ENCODE results near the gene SPDYE1. TPM values are rescaled to one million over a fixed set of nuclear protein-coding genes. Genes with fewer than 3 reads are reported as not detected.

SPDYE1 gene
- total RNA-seq, 1 experiment from 2014 or later: not detected

DNA sequence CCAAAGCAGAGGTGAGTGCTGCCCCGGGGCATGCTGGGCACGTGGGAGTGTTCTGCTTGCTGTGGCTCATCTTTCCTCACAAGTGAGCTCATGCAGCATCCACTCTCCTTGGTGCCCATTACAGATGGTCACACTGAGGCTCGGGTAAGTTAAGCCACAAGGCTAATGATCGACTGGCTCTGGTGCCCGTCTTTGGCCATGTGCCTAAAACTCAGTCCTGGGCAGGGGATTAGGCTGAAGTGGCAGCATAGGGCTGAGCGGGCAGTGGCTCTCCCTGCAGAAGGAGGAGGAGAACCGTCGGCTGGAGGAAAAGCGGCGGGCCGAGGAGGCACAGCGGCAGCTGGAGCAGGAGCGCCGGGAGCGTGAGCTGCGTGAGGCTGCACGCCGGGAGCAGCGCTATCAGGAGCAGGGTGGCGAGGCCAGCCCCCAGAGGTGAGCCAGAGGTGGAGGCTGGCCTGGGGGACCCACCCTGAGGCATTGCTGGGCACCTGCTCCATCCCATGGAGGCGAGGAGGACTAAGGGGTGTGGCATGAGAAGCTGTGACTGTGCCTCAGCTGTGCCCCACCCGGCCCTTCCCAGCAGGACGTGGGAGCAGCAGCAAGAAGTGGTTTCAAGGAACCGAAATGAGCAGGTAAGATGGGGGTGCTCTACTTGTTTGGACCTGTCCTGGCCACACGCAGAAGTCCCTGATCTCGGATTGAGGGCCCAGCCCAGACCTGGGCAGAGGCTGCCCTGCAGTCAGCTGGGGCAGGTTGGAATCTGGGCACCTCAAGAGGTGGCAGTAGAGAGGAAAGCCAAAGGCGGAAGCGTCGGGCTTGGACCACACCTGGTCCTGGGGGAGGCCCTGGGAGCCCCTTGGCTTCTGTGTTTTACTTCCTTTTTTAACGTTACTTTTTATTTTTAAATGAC lies 60.4 kb downstream of the SPDYE1 start:
- TF ChIP-seq, protein P1, sequence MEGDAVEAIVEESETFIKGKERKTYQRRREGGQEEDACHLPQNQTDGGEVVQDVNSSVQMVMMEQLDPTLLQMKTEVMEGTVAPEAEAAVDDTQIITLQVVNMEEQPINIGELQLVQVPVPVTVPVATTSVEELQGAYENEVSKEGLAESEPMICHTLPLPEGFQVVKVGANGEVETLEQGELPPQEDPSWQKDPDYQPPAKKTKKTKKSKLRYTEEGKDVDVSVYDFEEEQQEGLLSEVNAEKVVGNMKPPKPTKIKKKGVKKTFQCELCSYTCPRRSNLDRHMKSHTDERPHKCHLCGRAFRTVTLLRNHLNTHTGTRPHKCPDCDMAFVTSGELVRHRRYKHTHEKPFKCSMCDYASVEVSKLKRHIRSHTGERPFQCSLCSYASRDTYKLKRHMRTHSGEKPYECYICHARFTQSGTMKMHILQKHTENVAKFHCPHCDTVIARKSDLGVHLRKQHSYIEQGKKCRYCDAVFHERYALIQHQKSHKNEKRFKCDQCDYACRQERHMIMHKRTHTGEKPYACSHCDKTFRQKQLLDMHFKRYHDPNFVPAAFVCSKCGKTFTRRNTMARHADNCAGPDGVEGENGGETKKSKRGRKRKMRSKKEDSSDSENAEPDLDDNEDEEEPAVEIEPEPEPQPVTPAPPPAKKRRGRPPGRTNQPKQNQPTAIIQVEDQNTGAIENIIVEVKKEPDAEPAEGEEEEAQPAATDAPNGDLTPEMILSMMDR (conservative IDR thresholded peaks at IDR 0.05; ENCODE audit: low read depth, low read length): no peak
- TF ChIP-seq EZH2 (IDR thresholded peaks at IDR 0.05; ENCODE audit: borderline replicate concordance, low read depth, low read length, poor library complexity, severe bottlenecking): no peak
- H3K9me3 ChIP-seq (ENCODE audit: low read depth, low read length, poor library complexity, severe bottlenecking): no peaks in the 10 kb centered on the region
- POLR2A ChIA-PET (ENCODE audit: low non-redundant PET): no interaction called here
- DNase-seq (ENCODE audit: low spot score): no peak
- H3K27me3 ChIP-seq (replicated peaks; ENCODE audit: insufficient read depth, low read depth, low read length, poor library complexity): no peaks in the 10 kb centered on the region
- peaks cover 57% of the 10 kb centered on the region for H3K36me3 ChIP-seq (ENCODE audit: insufficient read depth, low read length, poor library complexity, severe bottlenecking)
- BruUV-seq (replicated peaks): no TSS peak
- H3K27ac ChIP-seq (ENCODE audit: low read depth, low read length, poor library complexity, severe bottlenecking): no peak overlapping the region
- H3K4me1 ChIP-seq (ENCODE audit: insufficient read depth, low read length, poor library complexity, severe bottlenecking): no peaks in the 10 kb centered on the region
- intact Hi-C loops (cut with micrococcal nuclease; ENCODE audit: unreplicated experiment): no loop called here
- H3K4me3 ChIP-seq (ENCODE audit: low read depth, low read length, poor library complexity, severe bottlenecking): no peak overlapping the region
- CTCF ChIA-PET: no interaction called here

DNA sequence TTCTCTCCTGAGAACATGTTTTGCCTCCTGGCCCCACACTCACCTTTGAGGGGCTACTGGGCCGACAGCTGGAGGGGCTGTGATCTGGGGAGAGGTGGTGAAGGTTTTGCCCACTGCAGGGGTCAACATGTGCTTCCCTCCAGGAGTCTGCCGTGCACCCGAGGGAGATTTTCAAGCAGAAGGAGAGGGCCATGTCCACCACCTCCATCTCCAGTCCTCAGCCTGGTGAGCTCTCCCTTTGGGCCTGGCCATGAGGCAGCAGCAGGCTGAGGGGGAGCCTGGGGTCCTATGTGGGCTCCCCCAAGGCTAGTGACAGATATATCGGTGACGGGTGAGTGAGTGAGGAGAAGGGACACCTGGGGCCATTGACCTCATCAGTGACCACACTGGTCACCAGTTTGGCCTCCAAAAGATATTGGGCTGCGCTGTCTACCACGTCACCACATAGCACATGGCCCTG lies 61.1 kb downstream of the SPDYE1 start:
- Histone ChIP-seq H3K27me3 (replicated peaks; ENCODE audit: insufficient read depth, low read depth, low read length, poor library complexity) (no peaks in the 10 kb centered on the region), H3K9me3 (ENCODE audit: low read depth, low read length, poor library complexity, severe bottlenecking) (no peaks in the 10 kb centered on the region), H3K27ac (ENCODE audit: low read depth, low read length, poor library complexity, severe bottlenecking) (no peak overlapping the region), H3K4me3 (ENCODE audit: low read depth, low read length, poor library complexity, severe bottlenecking) (no peak overlapping the region), H3K36me3 (ENCODE audit: insufficient read depth, low read length, poor library complexity, severe bottlenecking) (peaks cover 53% of the 10 kb centered on the region), H3K4me1 (ENCODE audit: insufficient read depth, low read length, poor library complexity, severe bottlenecking) (no peaks in the 10 kb centered on the region)
- POLR2A ChIA-PET (ENCODE audit: low non-redundant PET): no interaction called here
- no TSS peak for BruUV-seq (replicated peaks)
- CTCF ChIA-PET: no interaction called here
- TF ChIP-seq, protein P1 (conservative IDR thresholded peaks at IDR 0.05; ENCODE audit: low read depth, low read length): no peak
- TF ChIP-seq EZH2 (IDR thresholded peaks at IDR 0.05; ENCODE audit: borderline replicate concordance, low read depth, low read length, poor library complexity, severe bottlenecking): no peak
- no peak for DNase-seq (ENCODE audit: low spot score)
- intact Hi-C loops (cut with micrococcal nuclease; ENCODE audit: unreplicated experiment): no loop called here

DNA sequence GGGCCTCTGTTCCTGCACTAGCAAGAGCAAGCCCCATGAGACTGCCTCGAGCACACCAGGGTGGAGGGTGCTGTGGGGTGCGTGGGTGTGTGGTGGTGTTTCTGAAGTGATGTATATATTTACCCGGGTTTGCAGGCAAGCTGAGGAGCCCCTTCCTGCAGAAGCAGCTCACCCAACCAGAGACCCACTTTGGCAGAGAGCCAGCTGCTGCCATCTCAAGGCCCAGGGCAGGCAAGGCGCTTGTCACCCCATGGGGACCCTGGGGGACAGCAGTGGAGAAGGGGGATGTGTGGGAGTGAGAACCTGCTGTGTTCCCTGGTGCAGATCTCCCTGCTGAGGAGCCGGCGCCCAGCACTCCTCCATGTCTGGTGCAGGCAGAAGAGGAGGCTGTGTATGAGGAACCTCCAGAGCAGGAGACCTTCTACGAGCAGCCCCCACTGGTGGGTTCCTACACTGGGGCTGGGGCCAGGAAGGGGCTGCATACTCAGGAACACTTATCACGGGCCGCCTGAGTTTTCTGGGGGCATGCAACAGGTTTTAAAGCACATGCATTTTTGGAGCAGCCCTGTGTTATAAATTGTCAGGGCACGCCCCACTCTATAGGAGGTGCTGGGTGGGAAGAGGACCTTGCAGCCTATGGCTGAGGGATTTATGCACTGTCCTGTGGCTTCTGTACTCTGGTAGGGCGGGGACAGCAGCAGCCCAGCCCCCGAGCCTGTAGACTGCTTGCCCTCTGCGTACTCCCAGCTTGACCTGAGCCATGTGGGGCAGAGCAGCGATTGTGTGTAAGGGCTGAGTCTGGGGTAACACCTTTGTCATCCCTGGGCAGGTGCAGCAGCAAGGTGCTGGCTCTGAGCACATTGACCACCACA lies 61.8 kb downstream of the SPDYE1 start:
- no peak for TF ChIP-seq EZH2 (IDR thresholded peaks at IDR 0.05; ENCODE audit: borderline replicate concordance, low read depth, low read length, poor library complexity, severe bottlenecking)
- TF ChIP-seq, protein P1 (conservative IDR thresholded peaks at IDR 0.05; ENCODE audit: low read depth, low read length): no peak

More for the DNA sequence above, 61.8 kb downstream of the SPDYE1 start:
- BruUV-seq (replicated peaks): no TSS peak
- no peak overlapping the region for H3K4me3 ChIP-seq (ENCODE audit: low read depth, low read length, poor library complexity, severe bottlenecking)
- POLR2A ChIA-PET (ENCODE audit: low non-redundant PET): no interaction called here
- intact Hi-C loops (cut with micrococcal nuclease; ENCODE audit: unreplicated experiment): no loop called here
- DNase-seq (ENCODE audit: low spot score): no peak
- peaks cover 53% of the 10 kb centered on the region for H3K36me3 ChIP-seq (ENCODE audit: insufficient read depth, low read length, poor library complexity, severe bottlenecking)
- no peaks in the 10 kb centered on the region for H3K4me1 ChIP-seq (ENCODE audit: insufficient read depth, low read length, poor library complexity, severe bottlenecking)
- CTCF ChIA-PET: no interaction called here
- no peaks in the 10 kb centered on the region for H3K9me3 ChIP-seq (ENCODE audit: low read depth, low read length, poor library complexity, severe bottlenecking)
- no peak overlapping the region for H3K27ac ChIP-seq (ENCODE audit: low read depth, low read length, poor library complexity, severe bottlenecking)
- no peaks in the 10 kb centered on the region for H3K27me3 ChIP-seq (replicated peaks; ENCODE audit: insufficient read depth, low read depth, low read length, poor library complexity)

Measured in A673 (cell line).